ENCODE measurements around the gene CLEC16A. TPM values are rescaled to one million over a fixed set of nuclear protein-coding genes. Genes with fewer than 3 reads are reported as not detected.

The CLEC16A gene
- total and polyA plus RNA-seq, 9 of the 15 experiments (the other 6 are each of a cell fraction or from before 2014, with no cell fraction given): 1.00 to 22.3 (median 10.0) TPM

GRCh38 chr16:11045441-11045840 is 101.1 kb downstream of the CLEC16A start:
- Histone ChIP-seq H4K20me1 (replicated peaks; ENCODE audit: control insufficient read depth, insufficient read depth, low read length) (no peaks in the 10 kb centered on the region), H3K79me2 (ENCODE audit: control insufficient read depth, insufficient read depth, low read length) (no peaks in the 10 kb centered on the region), H3K9me1 (ENCODE audit: control insufficient read depth, insufficient read depth, low read length) (no peaks in the 10 kb centered on the region), H3K27ac (ENCODE audit: extremely low read depth, low read depth, low read length) (no peak overlapping the region), H3K9ac (ENCODE audit: insufficient read depth in 1 of 2, low read depth in 2 of 2, low read length in 2 of 2) (no peak overlapping the region), H3K27me3 (ENCODE audit: control insufficient read depth in 2 of 2, insufficient read depth in 2 of 2, low read length in 2 of 2) (no peaks in the 10 kb centered on the region), H3K9me3 (replicated peaks; ENCODE audit: control insufficient read depth, insufficient read depth, low read depth, low read length) (no peaks in the 10 kb centered on the region), H3K4me2 (ENCODE audit: insufficient read depth, low read length) (no peak overlapping the region), H3K4me3 (no peak overlapping the region), H3K36me3 (ENCODE audit: control insufficient read depth, insufficient read depth, low read length) (peaks cover 49% of the 10 kb centered on the region; the same call in 2 of the 3 replicates), H3K4me1 (replicated peaks in 1 of 2; ENCODE audit: control insufficient read depth in 2 of 2, insufficient read depth in 2 of 2, low read length in 2 of 2) (peaks cover 0 to 3% of the 10 kb centered on the region in 2 experiments; a peak in 2 of 5 replicates), H2AFZ (ENCODE audit: low read depth, low read length) (no peak overlapping the region)
- POLR2A ChIA-PET: interaction anchor here (1.0 kb wide), 1 partner anchor 13 kb away, joined by 3 read pairs; no protein-coding TSS in a partner anchor
- no TSS peak for BruUV-seq (replicated peaks)
- CTCF ChIA-PET (ENCODE audit: low intra/inter-chr PET ratio): no interaction called here
- FAIRE-seq: no peak
- in situ Hi-C loops (cut with MboI) (no loop called here), intact Hi-C loops (cut with micrococcal nuclease) (no loop called here)
- ATAC-seq: no peak
- 68% methylated on average over 5 of the region's 5 CpGs for WGBS (ENCODE audit: insufficient coverage, low coverage, missing lambda C conversion rate)
- DNase-seq (ENCODE audit: extremely low read depth in 1 of 4, low spot score in 3 of 4): no peak
- no peak for TF ChIP-seq SLC30A9 (CRISPR knock-in tag; IDR thresholded peaks at IDR 0.05)

GRCh38 chr16:11045846-11046245 is 101.5 kb downstream of the CLEC16A start:
- Histone ChIP-seq H3K9me3 (replicated peaks; ENCODE audit: control insufficient read depth, insufficient read depth, low read depth, low read length) (no peaks in the 10 kb centered on the region), H3K27ac (ENCODE audit: extremely low read depth, low read depth, low read length) (no peak overlapping the region), H3K36me3 (ENCODE audit: control insufficient read depth, insufficient read depth, low read length) (peaks cover 48% of the 10 kb centered on the region; the same call in 2 of the 3 replicates), H3K9me1 (ENCODE audit: control insufficient read depth, insufficient read depth, low read length) (no peaks in the 10 kb centered on the region), H3K27me3 (ENCODE audit: control insufficient read depth in 2 of 2, insufficient read depth in 2 of 2, low read length in 2 of 2) (no peaks in the 10 kb centered on the region), H3K9ac (ENCODE audit: insufficient read depth in 1 of 2, low read depth in 2 of 2, low read length in 2 of 2) (no peak overlapping the region), H2AFZ (ENCODE audit: low read depth, low read length) (no peak overlapping the region), H3K4me2 (ENCODE audit: insufficient read depth, low read length) (no peak overlapping the region), H3K4me1 (replicated peaks in 1 of 2; ENCODE audit: control insufficient read depth in 2 of 2, insufficient read depth in 2 of 2, low read length in 2 of 2) (peaks cover 0 to 3% of the 10 kb centered on the region in 2 experiments; a peak in 2 of 5 replicates), H3K4me3 (no peak overlapping the region), H3K79me2 (ENCODE audit: control insufficient read depth, insufficient read depth, low read length) (no peaks in the 10 kb centered on the region), H4K20me1 (replicated peaks; ENCODE audit: control insufficient read depth, insufficient read depth, low read length) (no peaks in the 10 kb centered on the region)
- POLR2A ChIA-PET: interaction anchor here (0.6 kb wide), 1 partner anchor 637 kb away, joined by 3 read pairs; no protein-coding TSS in a partner anchor
- no TSS peak for BruUV-seq (replicated peaks)
- intact Hi-C loops (cut with micrococcal nuclease): no loop called here
- CTCF ChIA-PET (ENCODE audit: low intra/inter-chr PET ratio): no interaction called here
- FAIRE-seq (no peak), ATAC-seq (no peak), DNase-seq (ENCODE audit: extremely low read depth in 1 of 4, low spot score in 3 of 4) (no peak)
- in situ Hi-C loops (cut with MboI): no loop called here
- 56% methylated on average over 5 of the region's 5 CpGs for WGBS (ENCODE audit: insufficient coverage, low coverage, missing lambda C conversion rate)
- TF ChIP-seq PHB (CRISPR knock-in tag; IDR thresholded peaks at IDR 0.05): no peak
- no peak for TF ChIP-seq ZNF589 (CRISPR knock-in tag; IDR thresholded peaks at IDR 0.05; ENCODE audit: low read depth)
- no peak for TF ChIP-seq MTA2 (IDR thresholded peaks at IDR 0.05; ENCODE audit: low read depth)
- TF ChIP-seq DNMT1 (IDR thresholded peaks at IDR 0.05): no peak
- no peak for TF ChIP-seq SMARCA5 (IDR thresholded peaks at IDR 0.05)
- no peak for TF ChIP-seq SIRT6 (IDR thresholded peaks at IDR 0.05; ENCODE audit: low read depth, low read length)
- no peak for TF ChIP-seq HLTF (IDR thresholded peaks at IDR 0.05)
- no peak for TF ChIP-seq ETS1 (conservative IDR thresholded peaks at IDR 0.05; ENCODE audit: control insufficient read depth, low read depth, low read length)
- TF ChIP-seq MCM7 (IDR thresholded peaks at IDR 0.05): no peak
- no peak for TF ChIP-seq IRF9 (tag; IDR thresholded peaks at IDR 0.05)
- no peak for TF ChIP-seq GABPB2 (CRISPR knock-in tag; conservative IDR thresholded peaks at IDR 0.05)
- TF ChIP-seq ZNF24 (IDR thresholded peaks at IDR 0.05): no peak
- no peak for TF ChIP-seq E2F6 (IDR thresholded peaks at IDR 0.05; ENCODE audit: borderline replicate concordance in 1 of 2, extremely low read depth in 1 of 2, insufficient read depth in 1 of 2, insufficient read length in 1 of 2, low read depth in 1 of 2, low read length in 1 of 2, poor library complexity in 1 of 2, severe bottlenecking in 1 of 2)
- no peak for TF ChIP-seq PURB (CRISPR knock-in tag; IDR thresholded peaks at IDR 0.05; ENCODE audit: low read depth)
- TF ChIP-seq RNF2 (IDR thresholded peaks at IDR 0.05): no peak

Data from K562 (cell line).